ENCODE results near the gene ZFYVE9. TPM values are rescaled to one million over a fixed set of nuclear protein-coding genes. Genes with fewer than 3 reads are reported as not detected.

ZFYVE9 gene
- total RNA-seq, 1 donor from 2014 or later, result 18.2 TPM

DNA sequence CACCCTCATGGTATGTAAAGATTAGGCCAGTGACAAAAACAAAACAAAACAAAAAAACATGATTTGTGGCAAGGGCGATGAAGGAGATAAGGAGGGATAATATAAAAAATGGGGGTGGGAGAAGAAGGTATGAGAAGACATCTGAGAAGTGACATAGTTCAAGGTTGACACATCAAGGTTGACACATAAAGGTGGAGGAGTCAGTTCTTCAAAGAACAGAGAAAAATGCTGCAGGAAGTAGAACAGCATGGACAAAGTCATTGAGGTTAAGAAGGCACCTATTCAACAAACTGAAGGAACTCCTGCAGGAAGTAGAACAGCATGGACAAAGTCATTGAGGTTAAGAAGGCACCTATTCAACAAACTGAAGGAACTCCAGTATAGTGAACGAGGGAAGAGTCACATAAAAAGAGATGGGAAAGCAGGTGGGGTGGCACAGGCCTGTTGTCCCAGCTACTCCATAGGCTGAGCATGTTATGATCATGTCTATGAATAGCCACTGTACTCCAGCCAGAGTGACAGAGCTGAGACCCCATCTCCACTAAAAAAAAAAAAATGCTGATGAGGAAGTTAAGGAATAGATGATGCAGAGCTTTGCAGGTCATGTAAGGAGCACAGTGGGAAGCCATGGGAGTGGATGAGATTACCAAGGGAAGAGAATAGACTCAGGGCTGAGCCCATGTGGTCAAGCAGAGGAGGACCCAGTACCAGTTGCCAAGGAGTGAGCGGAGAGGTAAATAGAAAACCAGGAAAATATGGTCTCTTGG is 101.5 kb downstream of the ZFYVE9 start:
- no peak for DNase-seq (ENCODE audit: low read depth)

- DNase-seq (ENCODE audit: low read depth), result no peak
Observed at GRCh38 chr1:52249831-52250230, 107.9 kb downstream of the ZFYVE9 start.

GRCh38 chr1:52253421-52253820 is 111.5 kb downstream of the ZFYVE9 start:
- DNase-seq (ENCODE audit: low read depth), result no peak

GRCh38 chr1:52259886-52260285 is 118.0 kb downstream of the ZFYVE9 start:
- no peak for DNase-seq (ENCODE audit: low read depth)

DNA sequence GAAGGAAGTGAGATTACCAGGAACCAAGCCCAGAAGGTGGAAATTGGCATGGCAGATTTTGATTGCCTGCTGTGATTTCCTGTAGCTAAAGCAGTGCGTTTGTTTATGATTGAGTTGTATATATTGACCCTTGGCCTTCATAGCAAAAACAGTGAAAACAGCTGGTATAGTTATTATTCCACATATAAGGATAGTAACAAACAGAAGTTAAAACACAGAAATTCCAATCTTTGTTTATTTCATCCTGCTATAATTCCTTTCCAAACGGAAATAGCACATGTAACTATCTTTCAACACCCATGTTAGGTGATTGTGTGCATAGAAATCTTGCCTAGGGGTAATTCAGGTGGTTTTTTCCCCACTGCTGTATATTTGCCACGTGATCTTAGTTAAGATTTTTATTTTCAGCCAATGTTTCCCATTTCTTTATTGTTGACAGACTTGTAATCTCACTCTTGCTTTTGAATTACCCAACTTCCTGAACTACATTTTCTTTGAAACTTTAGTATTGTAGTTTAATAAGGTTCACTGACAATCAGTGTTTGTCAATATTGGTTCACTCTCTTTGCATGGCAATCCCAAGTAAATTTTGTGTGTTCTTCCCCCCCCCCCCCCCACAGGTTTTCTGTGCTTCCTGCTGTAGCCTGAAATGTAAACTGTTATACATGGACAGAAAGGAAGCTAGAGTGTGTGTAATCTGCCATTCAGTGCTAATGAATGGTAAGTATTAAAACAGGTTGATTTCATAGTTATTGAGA is 121.4 kb downstream of the ZFYVE9 start:
- no peak for DNase-seq (ENCODE audit: low read depth)

DNA sequence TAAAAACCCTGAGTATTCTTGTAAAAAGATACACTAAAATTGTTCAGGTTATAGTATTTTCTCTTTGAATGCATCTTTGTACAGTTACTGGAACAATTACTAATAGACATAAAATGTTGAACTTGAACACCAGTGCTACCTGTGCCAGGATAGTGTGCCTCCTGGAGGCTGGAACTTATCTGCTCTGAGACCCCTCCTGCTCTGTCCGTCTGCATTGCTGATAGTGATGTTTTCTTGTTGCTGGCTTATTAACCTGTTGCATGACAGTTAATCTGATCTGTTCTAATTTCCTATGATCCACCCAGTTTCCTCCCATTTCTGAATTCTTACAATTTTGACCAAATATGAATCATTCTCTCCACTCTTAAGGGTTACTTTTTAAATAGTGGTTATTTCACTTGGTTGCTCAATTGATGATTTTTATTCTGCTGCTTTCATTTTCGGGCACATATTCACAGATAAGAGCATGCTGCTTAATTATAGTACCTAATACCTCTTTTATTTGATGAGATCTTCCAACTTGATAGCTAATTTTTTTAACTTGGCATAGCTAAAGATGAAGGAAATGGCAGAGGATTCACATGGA is 122.7 kb downstream of the ZFYVE9 start:
- DNase-seq (ENCODE audit: low read depth), result no peak

DNA sequence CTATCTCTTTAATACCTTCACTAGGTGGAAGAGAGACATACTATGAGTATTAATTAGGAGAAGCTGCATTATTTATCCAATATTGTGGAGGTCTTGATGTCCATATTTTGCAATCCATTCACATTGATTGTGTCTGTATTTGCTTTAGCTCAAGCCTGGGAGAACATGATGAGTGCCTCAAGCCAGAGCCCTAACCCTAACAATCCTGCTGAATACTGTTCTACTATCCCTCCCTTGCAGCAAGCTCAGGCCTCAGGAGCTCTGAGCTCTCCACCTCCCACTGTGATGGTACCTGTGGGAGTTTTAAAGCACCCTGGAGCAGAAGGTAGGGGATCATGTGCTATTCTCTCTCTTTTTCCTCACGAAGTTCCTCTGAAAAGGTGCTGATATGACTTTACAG is 124.6 kb downstream of the ZFYVE9 start:
- no peak for DNase-seq (ENCODE audit: low read depth)

DNA sequence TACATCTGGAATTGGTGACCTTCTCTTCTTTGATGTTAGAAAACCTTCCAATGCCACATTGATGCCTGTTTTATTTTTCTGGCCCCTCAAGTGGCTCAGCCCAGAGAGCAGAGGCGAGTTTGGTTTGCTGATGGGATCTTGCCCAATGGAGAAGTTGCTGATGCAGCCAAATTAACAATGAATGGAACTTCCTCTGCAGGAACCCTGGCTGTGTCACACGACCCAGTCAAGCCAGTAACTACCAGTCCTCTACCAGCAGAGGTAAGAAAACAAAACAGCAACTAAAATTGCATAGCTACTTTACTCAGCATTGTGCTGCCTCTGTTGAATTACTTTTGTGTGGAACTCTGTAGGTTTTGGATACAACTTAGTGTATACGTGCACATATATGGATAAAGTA is 126.5 kb downstream of the ZFYVE9 start:
- DNase-seq (ENCODE audit: low read depth), result no peak

- DNase-seq (ENCODE audit: low read depth), result no peak
Observed at GRCh38 chr1:52281518-52281917, 139.6 kb downstream of the ZFYVE9 start.

GRCh38 chr1:52288286-52288685 is 146.4 kb downstream of the ZFYVE9 start:
- peak; percentile 4 for DNase-seq (ENCODE audit: low read depth)

- DNase-seq (ENCODE audit: low read depth), result no peak
Observed at GRCh38 chr1:52294580-52294979, 152.7 kb downstream of the ZFYVE9 start.

GRCh38 chr1:52296345-52296744 is 154.5 kb downstream of the ZFYVE9 start:
- DNase-seq (ENCODE audit: low read depth), result peak; percentile 63

- no peak for DNase-seq (ENCODE audit: low read depth)
Observed at GRCh38 chr1:52305417-52306226, 163.7 kb downstream of the ZFYVE9 start.

- no peak for DNase-seq (ENCODE audit: low read depth)
Observed at GRCh38 chr1:52306227-52307006, 164.5 kb downstream of the ZFYVE9 start.

DNA sequence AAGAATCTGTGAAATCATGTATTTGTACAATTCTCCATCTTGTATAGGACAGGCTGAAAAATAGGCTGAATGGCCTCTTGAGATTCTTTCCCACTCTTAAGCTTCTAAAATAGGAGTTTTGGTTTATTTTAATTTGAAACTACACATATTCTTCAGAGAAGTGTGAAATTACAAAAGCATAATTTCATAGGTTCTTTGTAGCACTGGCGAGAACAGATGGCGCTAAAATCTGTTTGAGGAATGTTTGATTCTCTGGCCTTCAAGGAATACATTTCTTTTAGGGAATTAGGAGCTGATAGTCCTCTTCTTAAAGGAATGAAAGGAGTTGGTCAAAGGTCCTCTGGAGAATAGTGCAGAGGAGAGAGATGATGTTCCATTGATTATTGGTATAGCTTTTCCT is 179.2 kb downstream of the ZFYVE9 start:
- DNase-seq (ENCODE audit: low read depth), result no peak

GRCh38 chr1:52323731-52324130 is 181.8 kb downstream of the ZFYVE9 start:
- DNase-seq (ENCODE audit: low read depth), result no peak

DNA sequence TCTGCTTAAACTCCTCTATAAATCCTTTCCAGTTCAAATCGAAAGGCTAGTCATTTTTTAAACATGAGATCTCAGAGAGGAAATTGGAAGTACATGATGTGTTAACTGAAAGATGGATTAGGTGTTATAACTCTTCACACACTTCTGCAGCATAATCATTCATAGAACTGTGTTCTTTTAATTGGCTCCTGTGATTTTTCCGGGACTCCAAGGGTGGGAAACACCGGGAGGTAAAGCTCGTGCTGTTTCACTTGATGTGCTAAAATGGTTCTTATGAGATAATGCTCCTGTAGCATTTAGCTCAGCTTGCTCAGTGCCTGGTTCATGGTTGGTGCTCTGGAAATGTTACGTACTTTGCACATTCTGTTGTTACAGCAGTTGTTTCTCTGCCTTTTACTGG is 183.9 kb downstream of the ZFYVE9 start:
- no peak for DNase-seq (ENCODE audit: low read depth)

GRCh38 chr1:52328615-52329014 is 186.7 kb downstream of the ZFYVE9 start:
- DNase-seq (ENCODE audit: low read depth), result no peak

DNA sequence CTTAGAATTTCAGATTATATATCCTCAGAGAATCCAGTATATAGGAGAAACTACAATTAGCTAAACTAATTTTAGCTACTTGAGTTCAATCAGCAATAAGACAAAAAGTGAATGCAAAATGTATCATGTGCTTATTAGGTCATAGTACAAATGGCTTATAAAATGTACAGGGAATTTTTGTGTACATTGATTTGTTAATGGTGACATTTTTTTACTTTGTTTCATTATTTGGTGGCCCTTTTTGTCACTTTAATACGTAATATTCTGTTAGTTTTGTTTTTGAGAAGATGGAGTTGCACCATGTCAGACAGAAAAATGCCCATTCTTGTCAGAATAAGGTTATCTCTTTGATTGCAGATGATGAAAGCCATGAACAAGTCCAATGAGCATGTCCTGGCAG is 190.5 kb downstream of the ZFYVE9 start:
- DNase-seq (ENCODE audit: low read depth), result no peak

GRCh38 chr1:52334906-52335528 is 193.1 kb downstream of the ZFYVE9 start:
- DNase-seq (ENCODE audit: low read depth), result peak; percentile 70

All from myocyte (in vitro differentiated cells).